MCF 10A (cell line): Measurements from ENCODE around the gene CTPS2. TPM values are rescaled to one million over a fixed set of nuclear protein-coding genes. Genes with fewer than 3 reads are reported as not detected.

Source experiments
- BruUV-seq: library from RNA; stranded (reverse); fragments of 400-500 nt; replicated peaks from 2 replicates; lab custom pipeline; 2021; lab: Mats Ljungman, UMichigan
- CTCF ChIA-PET: fragments of 300-600 bp; sonication (Branson Sonifier 250); formaldehyde crosslinking; extraction: SDS; loops from one replicate; lab custom pipeline; 2021; ENCODE audit warnings: antibody characterized with exemption, inconsistent platforms; lab: Yijun Ruan, JAX
- POLR2A ChIA-PET: fragments of 300-600, 350-650 bp; sonication (Branson Sonifier 250); formaldehyde crosslinking; extraction: SDS; loops from one replicate; lab custom pipeline; 2020; ENCODE audit warnings: antibody characterized with exemption, inconsistent platforms; lab: Yijun Ruan, JAX
- DNase-seq: peaks from one replicate; pipeline ENCODE4 v3.0.0-alpha.2; 2018; ENCODE audit not compliant: unreplicated experiment
- H3K27ac Mint-ChIP-seq: one replicate; pipeline ENCODE4 v1.8.0; 2022; ENCODE audit warnings: mild to moderate bottlenecking, low read depth, mixed read lengths; ENCODE audit not compliant: unreplicated experiment
- H3K27me3 Mint-ChIP-seq: one replicate; pipeline ENCODE4 v1.8.0; 2022; ENCODE audit warnings: mixed read lengths; ENCODE audit not compliant: insufficient read depth, unreplicated experiment
- H3K36me3 Mint-ChIP-seq: one replicate; pipeline ENCODE4 v1.8.0; 2022; ENCODE audit warnings: mild to moderate bottlenecking, moderate library complexity, mixed read lengths; ENCODE audit not compliant: insufficient read depth, unreplicated experiment
- H3K4me1 Mint-ChIP-seq: one replicate; pipeline ENCODE4 v1.8.0; 2022; ENCODE audit warnings: mixed read lengths; ENCODE audit not compliant: insufficient read depth, unreplicated experiment
- H3K4me3 Mint-ChIP-seq: one replicate; pipeline ENCODE4 v1.8.0; 2022; ENCODE audit warnings: mild to moderate bottlenecking, moderate library complexity, mixed read lengths; ENCODE audit not compliant: unreplicated experiment
- H3K9me3 Mint-ChIP-seq: one replicate; pipeline ENCODE4 v1.8.0; 2022; ENCODE audit warnings: mixed read lengths; ENCODE audit not compliant: unreplicated experiment
- CTCF ChIP-seq: fragments of 200-600 bp; IDR thresholded peaks from one replicate; pipeline ENCODE4 v1.8.0; 2022; ENCODE audit warnings: antibody characterized with exemption, mild to moderate bottlenecking; ENCODE audit not compliant: unreplicated experiment
- intact Hi-C: fragments of 100-400 bp; cut with micrococcal nuclease; formaldehyde crosslinking; loops from 2 replicates; pipeline ENCODE4 v1.14.1; 2022
- total RNA-seq: library from RNA; stranded (reverse); gene quantifications from 2 replicates; pipeline ENCODE4 v1.2.3, GENCODE V29; 2022

Gene CTPS2
- total RNA-seq, 1 experiment from 2014 or later, result 5.3 TPM

- Mint-ChIP-seq H3K4me3 (no peak overlapping the region), H3K27me3 (peaks cover 48% of the 10 kb centered on the region), H3K27ac (no peak overlapping the region), H3K9me3 (no peaks in the 10 kb centered on the region), H3K4me1 (no peaks in the 10 kb centered on the region), H3K36me3 (peaks cover 11% of the 10 kb centered on the region)
- CTCF ChIA-PET, result interaction anchor here (0.7 to 3.9 kb wide), 14 partner anchors 7 to 552 kb away, joined by 3 to 37 read pairs (median 4); partner anchors contain the start of gene S100G
- POLR2A ChIA-PET, result interaction anchor here (1.2 kb wide), 1 partner anchor 10 kb away, joined by 3 read pairs; no protein-coding TSS in a partner anchor
- no peak for TF ChIP-seq CTCF
- intact Hi-C loops, result no loop called here
- no peak for DNase-seq
- BruUV-seq, result no TSS peak
These were observed 47.8 kb downstream of the CTPS2 start for GRCh38 chrX:16664626-16665025.

- H3K4me3 Mint-ChIP-seq, result no peak overlapping the region
- no peaks in the 10 kb centered on the region for H3K4me1 Mint-ChIP-seq
- H3K27me3 Mint-ChIP-seq, result peaks cover 50% of the 10 kb centered on the region
- no peak overlapping the region for H3K27ac Mint-ChIP-seq
- H3K36me3 Mint-ChIP-seq, result peaks cover 11% of the 10 kb centered on the region
- intact Hi-C loops, result no loop called here
- no peaks in the 10 kb centered on the region for H3K9me3 Mint-ChIP-seq
- no TSS peak for BruUV-seq
- DNase-seq, result no peak
- no peak for TF ChIP-seq CTCF
- ChIA-PET CTCF (interaction anchor here (0.6 to 3.9 kb wide), 15 partner anchors 8 to 552 kb away, joined by 3 to 37 read pairs (median 4); partner anchors contain the start of gene S100G), POLR2A (interaction anchor here (1.2 kb wide), 1 partner anchor 10 kb away, joined by 3 read pairs; no protein-coding TSS in a partner anchor)
These were observed 48.4 kb downstream of the CTPS2 start for GRCh38 chrX:16664074-16664473.

GRCh38 chrX:16662402-16662801 lies 50.1 kb downstream of the CTPS2 start:
- POLR2A ChIA-PET, result interaction anchor here (0.7 kb wide), 1 partner anchor 72 kb away, joined by 3 read pairs; no protein-coding TSS in a partner anchor
- BruUV-seq, result no TSS peak
- CTCF ChIA-PET, result interaction anchor here (0.7 to 3.9 kb wide), 5 partner anchors 31 to 807 kb away, joined by 3 to 37 read pairs (median 5); no protein-coding TSS in a partner anchor
- TF ChIP-seq CTCF, result no peak
- Mint-ChIP-seq H3K4me1 (no peaks in the 10 kb centered on the region), H3K27ac (no peak overlapping the region), H3K9me3 (no peaks in the 10 kb centered on the region), H3K36me3 (peaks cover 4% of the 10 kb centered on the region), H3K27me3 (peaks cover 43% of the 10 kb centered on the region), H3K4me3 (no peak overlapping the region)
- intact Hi-C loops, result no loop called here
- no peak for DNase-seq

- BruUV-seq, result no TSS peak
- ChIA-PET POLR2A (no interaction called here), CTCF (interaction anchor here (0.8 kb wide), 1 partner anchor 225 kb away, joined by 3 read pairs; no protein-coding TSS in a partner anchor)
- H3K36me3 Mint-ChIP-seq, result peaks cover 4% of the 10 kb centered on the region
- intact Hi-C loops, result no loop called here
- no peak overlapping the region for H3K27ac Mint-ChIP-seq
- H3K27me3 Mint-ChIP-seq, result peaks cover 45% of the 10 kb centered on the region
- no peaks in the 10 kb centered on the region for H3K9me3 Mint-ChIP-seq
- H3K4me3 Mint-ChIP-seq, result no peak overlapping the region
- no peak for TF ChIP-seq CTCF
- H3K4me1 Mint-ChIP-seq, result no peaks in the 10 kb centered on the region
- no peak for DNase-seq
These were observed 51.0 kb downstream of the CTPS2 start for GRCh38 chrX:16661495-16661894.
